Natural killer cell (primary cell): Measurements from ENCODE around the gene SLAMF8. TPM values are rescaled to one million over a fixed set of nuclear protein-coding genes. Genes with fewer than 3 reads are reported as not detected.

Experiments used
- ATAC-seq, 3 donors: fragments of 150-1000 bp in 2 of 3; fragments of 200-7000 bp in 1 of 3; cut with Tn5 transposase; 1 replicate in 1 of 3; 2 replicates in 2 of 3; pipeline ENCODE4 v1.10.0; 2021; ENCODE audit warnings: mild to moderate bottlenecking in 2 of 3, moderate library complexity in 2 of 3
- DNase-seq, 2 donors: peaks; one replicate each; pipeline versions ENCODE4 v3.0.0 to v3.0.0-alpha.2; 2013 to 2021; ENCODE audit warnings: mixed read lengths in 1 of 2
- H3K27ac ChIP-seq: one replicate; pipeline ENCODE4 v1.5.1; 2013; ENCODE audit warnings: mild to moderate bottlenecking, low read length
- H3K27me3 ChIP-seq: one replicate; pipeline ENCODE4 v1.6.1; 2013; ENCODE audit warnings: low read length; ENCODE audit not compliant: control insufficient read depth, insufficient read depth
- H3K36me3 ChIP-seq: one replicate; pipeline ENCODE4 v1.6.1; 2013; ENCODE audit warnings: low read length; ENCODE audit not compliant: control insufficient read depth, insufficient read depth
- H3K4me1 ChIP-seq: one replicate; pipeline ENCODE4 v1.6.1; 2013; ENCODE audit warnings: low read length; ENCODE audit not compliant: control insufficient read depth, insufficient read depth
- H3K4me3 ChIP-seq: one replicate; pipeline ENCODE4 v1.5.1; 2013; ENCODE audit warnings: low read length
- H3K9me3 ChIP-seq: one replicate; pipeline ENCODE4 v1.6.1; 2013; ENCODE audit warnings: low read length; ENCODE audit not compliant: control insufficient read depth, insufficient read depth
- H3K27ac Mint-ChIP-seq, 2 donors: one replicate each; pipeline ENCODE4 v1.8.0; 2022; ENCODE audit warnings: mild to moderate bottlenecking in 2 of 2, mixed read lengths in 2 of 2, moderate library complexity in 1 of 2
- H3K27me3 Mint-ChIP-seq, 2 donors: one replicate each; pipeline ENCODE4 v1.8.0; 2022; ENCODE audit warnings: low read depth in 2 of 2, mixed read lengths in 2 of 2
- H3K36me3 Mint-ChIP-seq: one replicate; pipeline ENCODE4 v1.8.0; 2022; ENCODE audit warnings: mixed read lengths
- H3K4me1 Mint-ChIP-seq, 2 donors: one replicate each; pipeline ENCODE4 v1.8.0; 2022; ENCODE audit warnings: mixed read lengths in 2 of 2
- H3K4me3 Mint-ChIP-seq: one replicate; pipeline ENCODE4 v1.8.0; 2022; ENCODE audit warnings: mild to moderate bottlenecking, moderate library complexity, mixed read lengths
- H3K9me3 Mint-ChIP-seq, 2 donors: one replicate each; pipeline ENCODE4 v1.8.0; 2022; ENCODE audit warnings: mixed read lengths in 2 of 2
- CTCF ChIP-seq: fragments of 200-600 bp; IDR thresholded peaks from one replicate; pipeline ENCODE4 v1.8.0; 2022; ENCODE audit warnings: antibody characterized with exemption
- WGBS: methylation state at CpG from one replicate; pipeline ENCODE4 v1.1.7; 2013; ENCODE audit warnings: missing lambda C conversion rate; ENCODE audit not compliant: insufficient coverage; 5-methylcytosine and 5-hydroxymethylcytosine counted together
- intact Hi-C: fragments of 100-400 bp; cut with micrococcal nuclease; formaldehyde crosslinking; loops from one replicate; pipeline ENCODE4 v1.14.2; 2022
- total RNA-seq, 4 donors: library from RNA; stranded (reverse); fragments of 120-200 nt in 1 of 4; gene quantifications; one replicate each; pipeline versions ENCODE4 v1.2.3 to v1.2.4, GENCODE V29; 2013 to 2022

SLAMF8 gene
- total RNA-seq, 3 donors from 2014 or later (not counting 1 experiment from before 2014, with no cell fraction given) = 0.64 to 4.4 (median 2.8) TPM

- WGBS = 88% methylated on average over 11 of the region's 11 CpGs
- H3K9me3 Mint-ChIP-seq = peaks cover 5 to 6% of the 10 kb centered on the region in 2 donors
- H3K4me3 Mint-ChIP-seq = peak overlapping the region; percentile 60
- H3K27ac Mint-ChIP-seq = peak overlapping the region; percentile 45 to 72
- Histone ChIP-seq H3K9me3 (peaks cover 24% of the 10 kb centered on the region), H3K27ac (no peak overlapping the region), H3K27me3 (no peaks in the 10 kb centered on the region), H3K36me3 (no peaks in the 10 kb centered on the region), H3K4me1 (peaks cover 67% of the 10 kb centered on the region), H3K4me3 (no peak overlapping the region)
- peaks cover 15% of the 10 kb centered on the region for H3K36me3 Mint-ChIP-seq
- intact Hi-C loops = loop anchor here (10.0 kb wide), 1 partner anchor 1246 kb away; no protein-coding TSS in a partner anchor
- H3K4me1 Mint-ChIP-seq = peaks cover 67 to 71% of the 10 kb centered on the region in 2 donors
- DNase-seq = no peak
- H3K27me3 Mint-ChIP-seq = peaks cover 20% of the 10 kb centered on the region in 2 donors
- ATAC-seq = no peak
- TF ChIP-seq CTCF = no peak
These were observed 2.1 kb downstream of the SLAMF8 start for GRCh38 chr1:159828581-159829272.

GRCh38 chr1:159829273-159829634 is 2.6 kb downstream of the SLAMF8 start:
- H3K27ac Mint-ChIP-seq = peak overlapping the region; percentile 45 to 72
- peak overlapping the region; percentile 60 for H3K4me3 Mint-ChIP-seq
- Histone ChIP-seq H3K9me3 (peaks cover 24% of the 10 kb centered on the region), H3K27me3 (no peaks in the 10 kb centered on the region), H3K36me3 (no peaks in the 10 kb centered on the region), H3K4me3 (no peak overlapping the region), H3K4me1 (peaks cover 62% of the 10 kb centered on the region), H3K27ac (no peak overlapping the region)
- DNase-seq (peak in 1 of 2 donors; percentile 10), ATAC-seq (peak in 1 of 3 donors; percentile 25)
- H3K27me3 Mint-ChIP-seq = peaks cover 20 to 22% of the 10 kb centered on the region in 2 donors
- peaks cover 5 to 6% of the 10 kb centered on the region in 2 donors for H3K9me3 Mint-ChIP-seq
- peaks cover 62 to 65% of the 10 kb centered on the region in 2 donors for H3K4me1 Mint-ChIP-seq
- no peak for TF ChIP-seq CTCF
- 49% methylated on average over 3 of the region's 3 CpGs for WGBS
- peaks cover 17% of the 10 kb centered on the region for H3K36me3 Mint-ChIP-seq
- intact Hi-C loops = loop anchor here (10.0 kb wide), 1 partner anchor 1246 kb away; no protein-coding TSS in a partner anchor

GRCh38 chr1:159829822-159830465 is 3.3 kb downstream of the SLAMF8 start:
- Histone ChIP-seq H3K4me1 (peaks cover 55% of the 10 kb centered on the region), H3K27ac (no peak overlapping the region), H3K4me3 (no peak overlapping the region), H3K27me3 (no peaks in the 10 kb centered on the region), H3K9me3 (peaks cover 24% of the 10 kb centered on the region), H3K36me3 (no peaks in the 10 kb centered on the region)
- Mint-ChIP-seq H3K4me1 (peaks cover 55 to 59% of the 10 kb centered on the region in 2 donors), H3K36me3 (peaks cover 17% of the 10 kb centered on the region), H3K9me3 (peaks cover 5 to 6% of the 10 kb centered on the region in 2 donors), H3K27me3 (peaks cover 20 to 25% of the 10 kb centered on the region in 2 donors), H3K27ac (no peak overlapping the region), H3K4me3 (peak overlapping the region; percentile 50)
- intact Hi-C loops = loop anchor here (10.0 kb wide), 1 partner anchor 1245 kb away; no protein-coding TSS in a partner anchor
- ATAC-seq (no peak), DNase-seq (no peak)
- TF ChIP-seq CTCF = no peak
- 96% methylated on average over 18 of the region's 18 CpGs for WGBS
